Chondrocyte (in vitro differentiated cells): ENCODE data around the gene LRMDA. TPM values are rescaled to one million over a fixed set of nuclear protein-coding genes. Genes with fewer than 3 reads are reported as not detected.

ENCODE experiments used
- DNase-seq: peaks from one replicate; pipeline ENCODE4 v3.0.0; 2021; ENCODE audit warnings: mixed read lengths, low spot score
- H3K27ac Mint-ChIP-seq: one replicate; pipeline ENCODE4 v1.8.0; 2021; ENCODE audit warnings: mild to moderate bottlenecking, moderate library complexity, mixed read lengths; ENCODE audit not compliant: unreplicated experiment
- H3K27me3 Mint-ChIP-seq: 2 replicates; pipeline ENCODE4 v1.8.0; 2021; ENCODE audit warnings: low read depth, mixed read lengths
- H3K36me3 Mint-ChIP-seq: 2 replicates; pipeline ENCODE4 v1.8.0; 2021; ENCODE audit warnings: low read depth, mixed read lengths
- H3K4me1 Mint-ChIP-seq: 2 replicates; pipeline ENCODE4 v1.8.0; 2021; ENCODE audit warnings: low read depth, mild to moderate bottlenecking, mixed read lengths
- H3K4me3 Mint-ChIP-seq: one replicate; pipeline ENCODE4 v1.8.0; 2021; ENCODE audit warnings: mild to moderate bottlenecking, moderate library complexity, mixed read lengths; ENCODE audit not compliant: unreplicated experiment
- H3K9me3 Mint-ChIP-seq: 2 replicates; pipeline ENCODE4 v1.8.0; 2021; ENCODE audit warnings: low read depth, mixed read lengths
- total RNA-seq: library from RNA; stranded (reverse); gene quantifications from 3 replicates; pipeline ENCODE4 v1.2.1, GENCODE V29; 2021
- TF ChIP-seq, protein P1 (sequence below): fragments of 200-600 bp; sonication (generic); IDR thresholded peaks from 2 replicates; pipeline ENCODE4 v1.5.0; 2021; ENCODE audit warnings: antibody characterized with exemption, mild to moderate bottlenecking, moderate library complexity

LRMDA gene
- total RNA-seq, 1 donor from 2014 or later: 2.8 TPM

GRCh38 chr10:75924309-75924902, 493.0 kb downstream of the LRMDA start:
- TF ChIP-seq, protein P1, sequence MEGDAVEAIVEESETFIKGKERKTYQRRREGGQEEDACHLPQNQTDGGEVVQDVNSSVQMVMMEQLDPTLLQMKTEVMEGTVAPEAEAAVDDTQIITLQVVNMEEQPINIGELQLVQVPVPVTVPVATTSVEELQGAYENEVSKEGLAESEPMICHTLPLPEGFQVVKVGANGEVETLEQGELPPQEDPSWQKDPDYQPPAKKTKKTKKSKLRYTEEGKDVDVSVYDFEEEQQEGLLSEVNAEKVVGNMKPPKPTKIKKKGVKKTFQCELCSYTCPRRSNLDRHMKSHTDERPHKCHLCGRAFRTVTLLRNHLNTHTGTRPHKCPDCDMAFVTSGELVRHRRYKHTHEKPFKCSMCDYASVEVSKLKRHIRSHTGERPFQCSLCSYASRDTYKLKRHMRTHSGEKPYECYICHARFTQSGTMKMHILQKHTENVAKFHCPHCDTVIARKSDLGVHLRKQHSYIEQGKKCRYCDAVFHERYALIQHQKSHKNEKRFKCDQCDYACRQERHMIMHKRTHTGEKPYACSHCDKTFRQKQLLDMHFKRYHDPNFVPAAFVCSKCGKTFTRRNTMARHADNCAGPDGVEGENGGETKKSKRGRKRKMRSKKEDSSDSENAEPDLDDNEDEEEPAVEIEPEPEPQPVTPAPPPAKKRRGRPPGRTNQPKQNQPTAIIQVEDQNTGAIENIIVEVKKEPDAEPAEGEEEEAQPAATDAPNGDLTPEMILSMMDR: no peak
- no peak overlapping the region for H3K4me3 Mint-ChIP-seq
- no peaks in the 10 kb centered on the region for H3K4me1 Mint-ChIP-seq
- no peak for DNase-seq
- no peak overlapping the region for H3K27ac Mint-ChIP-seq
- no peaks in the 10 kb centered on the region for H3K9me3 Mint-ChIP-seq
- H3K27me3 Mint-ChIP-seq: peaks cover 23% of the 10 kb centered on the region
- no peaks in the 10 kb centered on the region for H3K36me3 Mint-ChIP-seq

DNA sequence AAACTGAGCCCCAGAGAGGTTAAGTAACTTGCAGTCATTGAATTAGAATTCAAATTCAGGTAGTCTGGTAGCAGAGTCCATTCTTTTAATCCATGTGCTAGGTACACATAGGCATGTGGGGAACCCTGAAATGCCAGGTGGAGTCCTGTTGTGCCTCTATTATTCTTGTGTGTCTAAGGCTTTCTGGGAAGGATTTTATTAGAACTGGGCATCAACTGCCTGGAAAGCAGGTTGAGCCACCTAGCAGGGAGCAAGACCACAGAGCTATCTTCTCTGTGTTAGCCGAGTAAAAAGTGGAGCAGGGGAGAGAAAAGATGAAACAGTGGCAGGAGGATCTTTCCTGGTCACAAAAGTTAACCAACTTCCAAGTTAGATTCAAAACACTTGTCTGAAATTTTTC, 494.6 kb downstream of the LRMDA start:
- H3K27ac Mint-ChIP-seq: no peak overlapping the region
- DNase-seq: no peak
- no peaks in the 10 kb centered on the region for H3K4me1 Mint-ChIP-seq
- no peaks in the 10 kb centered on the region for H3K9me3 Mint-ChIP-seq
- no peaks in the 10 kb centered on the region for H3K36me3 Mint-ChIP-seq
- H3K4me3 Mint-ChIP-seq: no peak overlapping the region
- TF ChIP-seq, protein P1: no peak
- H3K27me3 Mint-ChIP-seq: peaks cover 28% of the 10 kb centered on the region

- no peak for DNase-seq
- no peaks in the 10 kb centered on the region for H3K36me3 Mint-ChIP-seq
- H3K9me3 Mint-ChIP-seq: no peaks in the 10 kb centered on the region
- peaks cover 30% of the 10 kb centered on the region for H3K27me3 Mint-ChIP-seq
- no peaks in the 10 kb centered on the region for H3K4me1 Mint-ChIP-seq
- no peak overlapping the region for H3K4me3 Mint-ChIP-seq
- no peak overlapping the region for H3K27ac Mint-ChIP-seq
- TF ChIP-seq, protein P1: no peak
These were observed 495.3 kb downstream of the LRMDA start for GRCh38 chr10:75926763-75927162.

GRCh38 chr10:75928231-75928630, 496.8 kb downstream of the LRMDA start:
- Mint-ChIP-seq H3K9me3 (no peaks in the 10 kb centered on the region), H3K4me3 (no peak overlapping the region), H3K36me3 (no peaks in the 10 kb centered on the region), H3K4me1 (no peaks in the 10 kb centered on the region), H3K27ac (no peak overlapping the region), H3K27me3 (peaks cover 40% of the 10 kb centered on the region)
- TF ChIP-seq, protein P1: no peak
- DNase-seq: no peak

- peaks cover 36% of the 10 kb centered on the region for H3K27me3 Mint-ChIP-seq
These were observed 498.3 kb downstream of the LRMDA start for GRCh38 chr10:75929630-75930161.

More at GRCh38 chr10:75929630-75930161, 498.3 kb downstream of the LRMDA start:
- no peaks in the 10 kb centered on the region for H3K4me1 Mint-ChIP-seq
- no peak overlapping the region for H3K4me3 Mint-ChIP-seq
- TF ChIP-seq, protein P1: no peak
- no peaks in the 10 kb centered on the region for H3K9me3 Mint-ChIP-seq
- no peak overlapping the region for H3K27ac Mint-ChIP-seq
- no peak for DNase-seq
- no peaks in the 10 kb centered on the region for H3K36me3 Mint-ChIP-seq
